Neutrophil (primary cell): ENCODE results near the gene RRP15.

Experiments
- H3K27ac ChIP-seq: fragments of 200-600 bp; sonication (generic); 2 replicates; pipeline ENCODE4 v1.5.1; 2016; ENCODE audit warnings: mild to moderate bottlenecking, moderate library complexity
- H3K27me3 ChIP-seq: fragments of 200-600 bp; sonication (generic); 2 replicates; pipeline ENCODE4 v1.6.0; 2016; ENCODE audit warnings: mild to moderate bottlenecking
- H3K36me3 ChIP-seq: fragments of 200-600 bp; sonication (generic); 2 replicates; pipeline ENCODE4 v1.5.1; 2017
- H3K4me1 ChIP-seq, 2 experiments: fragments of 200-600 bp in 1 of 2; sonication (generic) in 1 of 2; 1 replicate in 1 of 2; 2 replicates in 1 of 2; pipeline versions ENCODE4 v1.5.1 to v1.6.1; 2013 to 2016; ENCODE audit warnings: low read depth in 1 of 2, low read length in 1 of 2, mild to moderate bottlenecking in 1 of 2, moderate library complexity in 1 of 2; ENCODE audit not compliant: control insufficient read depth in 1 of 2, insufficient read depth in 1 of 2
- H3K4me3 ChIP-seq, 2 experiments: fragments of 200-600 bp in 1 of 2; sonication (generic) in 1 of 2; 1 replicate in 1 of 2; 2 replicates in 1 of 2; pipeline ENCODE4 v1.5.1; 2013 to 2016; ENCODE audit warnings: low read depth in 1 of 2, low read length in 1 of 2, mild to moderate bottlenecking in 1 of 2, moderate library complexity in 1 of 2
- H3K9me3 ChIP-seq: fragments of 200-600 bp; sonication (generic); 2 replicates; pipeline ENCODE4 v1.5.1; 2016
- TF ChIP-seq, protein P1 (sequence below): fragments of 200-600 bp; sonication (generic); IDR thresholded peaks from 2 replicates; pipeline ENCODE4 v1.5.1; 2016; ENCODE audit warnings: antibody characterized with exemption

Gene RRP15

DNA sequence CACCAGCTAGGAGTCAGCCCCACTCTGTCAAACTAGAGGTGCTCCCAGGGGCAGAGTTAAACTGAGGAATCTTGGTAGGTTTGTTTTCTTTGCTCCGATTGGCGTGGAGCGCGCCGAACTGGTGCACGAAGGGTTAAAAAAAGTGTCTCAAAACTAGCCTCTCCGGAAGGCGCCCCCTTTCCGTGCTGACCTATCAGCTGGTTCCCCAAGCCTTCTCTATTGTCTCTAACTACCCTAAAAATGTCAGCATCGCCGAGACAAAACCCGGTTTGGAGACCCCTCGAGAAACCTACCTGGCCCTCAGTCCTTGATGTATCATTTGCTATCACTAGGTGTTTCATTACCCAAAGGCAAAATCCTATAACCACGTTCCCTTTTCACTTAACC is 62.2 kb downstream of the RRP15 start:
- H3K27me3 ChIP-seq, result peaks cover 97% of the 10 kb centered on the region

GRCh38 chr1:218347723-218348627 is 62.9 kb downstream of the RRP15 start:
- H3K4me3 ChIP-seq, result no peak overlapping the region
- peaks cover 23% of the 10 kb centered on the region in 2 experiments for H3K4me1 ChIP-seq
- no peaks in the 10 kb centered on the region for H3K36me3 ChIP-seq
- H3K27ac ChIP-seq, result no peak overlapping the region
- no peaks in the 10 kb centered on the region for H3K9me3 ChIP-seq
- peaks cover 92% of the 10 kb centered on the region for H3K27me3 ChIP-seq
- TF ChIP-seq, protein P1, sequence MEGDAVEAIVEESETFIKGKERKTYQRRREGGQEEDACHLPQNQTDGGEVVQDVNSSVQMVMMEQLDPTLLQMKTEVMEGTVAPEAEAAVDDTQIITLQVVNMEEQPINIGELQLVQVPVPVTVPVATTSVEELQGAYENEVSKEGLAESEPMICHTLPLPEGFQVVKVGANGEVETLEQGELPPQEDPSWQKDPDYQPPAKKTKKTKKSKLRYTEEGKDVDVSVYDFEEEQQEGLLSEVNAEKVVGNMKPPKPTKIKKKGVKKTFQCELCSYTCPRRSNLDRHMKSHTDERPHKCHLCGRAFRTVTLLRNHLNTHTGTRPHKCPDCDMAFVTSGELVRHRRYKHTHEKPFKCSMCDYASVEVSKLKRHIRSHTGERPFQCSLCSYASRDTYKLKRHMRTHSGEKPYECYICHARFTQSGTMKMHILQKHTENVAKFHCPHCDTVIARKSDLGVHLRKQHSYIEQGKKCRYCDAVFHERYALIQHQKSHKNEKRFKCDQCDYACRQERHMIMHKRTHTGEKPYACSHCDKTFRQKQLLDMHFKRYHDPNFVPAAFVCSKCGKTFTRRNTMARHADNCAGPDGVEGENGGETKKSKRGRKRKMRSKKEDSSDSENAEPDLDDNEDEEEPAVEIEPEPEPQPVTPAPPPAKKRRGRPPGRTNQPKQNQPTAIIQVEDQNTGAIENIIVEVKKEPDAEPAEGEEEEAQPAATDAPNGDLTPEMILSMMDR, result no peak

More for the DNA sequence above, 62.2 kb downstream of the RRP15 start:
- Histone ChIP-seq H3K36me3 (no peaks in the 10 kb centered on the region), H3K4me3 (no peak overlapping the region), H3K27ac (no peak overlapping the region), H3K9me3 (no peaks in the 10 kb centered on the region), H3K4me1 (peaks cover 23% of the 10 kb centered on the region in 2 experiments)
- TF ChIP-seq, protein P1, result no peak

DNA sequence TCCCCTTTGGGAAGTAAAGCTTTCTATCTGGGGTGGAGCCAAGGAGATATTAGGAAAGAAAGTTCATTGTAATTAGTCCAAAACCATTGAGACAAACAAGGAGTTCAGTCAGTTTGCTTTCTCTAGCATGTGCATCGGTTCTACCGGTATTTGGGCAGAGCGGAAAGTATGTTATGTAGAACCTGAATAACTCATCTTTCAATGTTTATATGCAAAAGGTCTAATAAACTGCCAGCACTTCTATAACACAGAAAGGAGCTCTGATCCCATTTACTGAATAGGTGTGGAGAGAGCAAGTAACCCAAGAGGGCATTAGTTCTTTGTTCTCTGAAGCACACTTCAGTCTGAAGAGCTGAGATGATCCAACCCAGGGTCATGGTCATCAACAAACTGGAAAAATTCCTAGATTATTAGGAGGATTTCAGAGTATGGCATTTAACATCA is 63.6 kb downstream of the RRP15 start:
- Histone ChIP-seq H3K27me3 (peaks cover 85% of the 10 kb centered on the region), H3K4me1 (peaks cover 23% of the 10 kb centered on the region in 2 experiments), H3K4me3 (no peak overlapping the region), H3K27ac (no peak overlapping the region), H3K9me3 (no peaks in the 10 kb centered on the region), H3K36me3 (no peaks in the 10 kb centered on the region)
- TF ChIP-seq, protein P1, result no peak

DNA sequence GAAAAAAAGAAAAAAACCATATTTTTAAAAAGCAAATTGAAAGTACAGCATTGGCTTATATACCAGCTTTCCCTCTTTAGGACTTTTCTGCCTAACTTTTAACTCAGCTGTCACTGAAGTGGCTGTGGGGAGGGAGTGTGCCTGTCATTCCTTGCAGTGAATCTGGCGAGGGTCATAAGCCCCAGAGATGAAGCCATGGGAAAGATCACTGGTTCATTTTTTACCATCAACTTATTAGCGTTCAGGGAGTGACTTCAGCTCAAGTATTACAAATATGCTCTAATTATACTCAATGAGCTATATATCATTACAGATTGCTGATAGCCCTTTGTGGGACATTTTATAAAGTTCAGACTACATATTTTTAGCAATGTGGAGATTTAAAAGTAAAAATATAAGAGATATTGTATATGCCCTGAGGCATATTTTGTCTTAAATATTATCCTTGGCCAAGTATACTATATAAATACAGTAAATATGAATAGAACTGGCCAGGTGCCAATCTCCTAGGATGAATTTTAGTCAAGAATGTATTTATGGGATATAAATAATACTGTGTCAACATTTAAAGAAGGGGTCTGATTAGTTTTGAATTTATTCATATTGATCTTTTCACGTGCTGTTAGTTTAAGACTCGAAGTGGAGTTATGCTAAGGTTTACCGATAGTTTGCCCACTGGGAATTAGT is 64.4 kb downstream of the RRP15 start:
- Histone ChIP-seq H3K4me3 (no peak overlapping the region), H3K27ac (no peak overlapping the region), H3K27me3 (peaks cover 77% of the 10 kb centered on the region), H3K4me1 (peaks cover 23% of the 10 kb centered on the region in 2 experiments), H3K9me3 (no peaks in the 10 kb centered on the region), H3K36me3 (no peaks in the 10 kb centered on the region)
- TF ChIP-seq, protein P1, result no peak

- H3K9me3 ChIP-seq, result no peaks in the 10 kb centered on the region
- H3K27me3 ChIP-seq, result peaks cover 71% of the 10 kb centered on the region
- TF ChIP-seq, protein P1, result no peak
- H3K36me3 ChIP-seq, result no peaks in the 10 kb centered on the region
- H3K4me1 ChIP-seq, result peaks cover 18 to 22% of the 10 kb centered on the region in 2 experiments
- H3K27ac ChIP-seq, result no peak overlapping the region
- no peak overlapping the region for H3K4me3 ChIP-seq
Observed at GRCh38 chr1:218350035-218350525, 65.0 kb downstream of the RRP15 start.
